ENCODE data around the gene ARRDC2.

DNA sequence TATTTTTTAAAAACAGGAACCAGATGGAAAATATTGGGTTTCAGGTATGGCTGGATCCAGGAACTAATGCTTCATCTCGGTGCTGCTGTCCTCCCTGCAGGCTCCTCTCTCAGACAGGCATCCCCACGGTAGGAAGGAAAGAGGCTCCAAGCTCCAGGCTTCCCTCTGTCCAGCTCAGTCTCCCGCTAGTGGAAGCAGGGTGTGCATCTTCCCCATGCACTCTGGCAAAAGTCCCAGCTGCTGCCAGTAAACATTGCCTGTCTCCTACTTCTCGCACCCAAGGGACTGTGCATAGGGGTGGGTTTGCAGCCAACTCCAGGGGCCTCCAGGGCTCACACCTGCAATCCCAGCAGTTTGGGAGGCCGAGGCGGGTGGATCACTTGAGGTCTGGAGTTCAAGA lies 49.6 kb downstream of the ARRDC2 start:
- TF ChIP-seq, protein P1, sequence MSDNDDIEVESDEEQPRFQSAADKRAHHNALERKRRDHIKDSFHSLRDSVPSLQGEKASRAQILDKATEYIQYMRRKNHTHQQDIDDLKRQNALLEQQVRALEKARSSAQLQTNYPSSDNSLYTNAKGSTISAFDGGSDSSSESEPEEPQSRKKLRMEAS (IDR thresholded peaks at IDR 0.05): no peak
- TF ChIP-seq, protein P2, sequence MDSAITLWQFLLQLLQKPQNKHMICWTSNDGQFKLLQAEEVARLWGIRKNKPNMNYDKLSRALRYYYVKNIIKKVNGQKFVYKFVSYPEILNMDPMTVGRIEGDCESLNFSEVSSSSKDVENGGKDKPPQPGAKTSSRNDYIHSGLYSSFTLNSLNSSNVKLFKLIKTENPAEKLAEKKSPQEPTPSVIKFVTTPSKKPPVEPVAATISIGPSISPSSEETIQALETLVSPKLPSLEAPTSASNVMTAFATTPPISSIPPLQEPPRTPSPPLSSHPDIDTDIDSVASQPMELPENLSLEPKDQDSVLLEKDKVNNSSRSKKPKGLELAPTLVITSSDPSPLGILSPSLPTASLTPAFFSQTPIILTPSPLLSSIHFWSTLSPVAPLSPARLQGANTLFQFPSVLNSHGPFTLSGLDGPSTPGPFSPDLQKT (CRISPR knock-in tag; IDR thresholded peaks at IDR 0.05; ENCODE audit: borderline replicate concordance): no peak
- TF ChIP-seq ELF1 (CRISPR knock-in tag; IDR thresholded peaks at IDR 0.05) (no peak), RBM39 (IDR thresholded peaks at IDR 0.05; ENCODE audit: low read depth, low read length, poor library complexity, severe bottlenecking) (no peak), JUND (CRISPR knock-in tag; IDR thresholded peaks at IDR 0.05) (no peak), MEIS1 (CRISPR knock-in tag; IDR thresholded peaks at IDR 0.05; ENCODE audit: borderline replicate concordance) (no peak), NFKB2 (CRISPR knock-in tag; IDR thresholded peaks at IDR 0.05; ENCODE audit: borderline replicate concordance) (no peak), ZBTB8A (CRISPR knock-in tag; IDR thresholded peaks at IDR 0.05; ENCODE audit: borderline replicate concordance, low read depth) (no peak), BHLHE40 (IDR thresholded peaks at IDR 0.05; ENCODE audit: low read length) (no peak)
- TF ChIP-seq, protein P3, sequence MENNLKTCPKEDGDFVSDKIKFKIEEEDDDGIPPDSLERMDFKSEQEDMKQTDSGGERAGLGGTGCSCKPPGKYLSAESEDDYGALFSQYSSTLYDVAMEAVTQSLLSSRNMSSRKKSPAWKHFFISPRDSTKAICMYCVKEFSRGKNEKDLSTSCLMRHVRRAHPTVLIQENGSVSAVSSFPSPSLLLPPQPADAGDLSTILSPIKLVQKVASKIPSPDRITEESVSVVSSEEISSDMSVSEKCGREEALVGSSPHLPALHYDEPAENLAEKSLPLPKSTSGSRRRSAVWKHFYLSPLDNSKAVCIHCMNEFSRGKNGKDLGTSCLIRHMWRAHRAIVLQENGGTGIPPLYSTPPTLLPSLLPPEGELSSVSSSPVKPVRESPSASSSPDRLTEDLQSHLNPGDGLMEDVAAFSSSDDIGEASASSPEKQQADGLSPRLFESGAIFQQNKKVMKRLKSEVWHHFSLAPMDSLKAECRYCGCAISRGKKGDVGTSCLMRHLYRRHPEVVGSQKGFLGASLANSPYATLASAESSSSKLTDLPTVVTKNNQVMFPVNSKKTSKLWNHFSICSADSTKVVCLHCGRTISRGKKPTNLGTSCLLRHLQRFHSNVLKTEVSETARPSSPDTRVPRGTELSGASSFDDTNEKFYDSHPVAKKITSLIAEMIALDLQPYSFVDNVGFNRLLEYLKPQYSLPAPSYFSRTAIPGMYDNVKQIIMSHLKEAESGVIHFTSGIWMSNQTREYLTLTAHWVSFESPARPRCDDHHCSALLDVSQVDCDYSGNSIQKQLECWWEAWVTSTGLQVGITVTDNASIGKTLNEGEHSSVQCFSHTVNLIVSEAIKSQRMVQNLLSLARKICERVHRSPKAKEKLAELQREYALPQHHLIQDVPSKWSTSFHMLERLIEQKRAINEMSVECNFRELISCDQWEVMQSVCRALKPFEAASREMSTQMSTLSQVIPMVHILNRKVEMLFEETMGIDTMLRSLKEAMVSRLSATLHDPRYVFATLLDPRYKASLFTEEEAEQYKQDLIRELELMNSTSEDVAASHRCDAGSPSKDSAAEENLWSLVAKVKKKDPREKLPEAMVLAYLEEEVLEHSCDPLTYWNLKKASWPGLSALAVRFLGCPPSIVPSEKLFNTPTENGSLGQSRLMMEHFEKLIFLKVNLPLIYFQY (CRISPR knock-in tag; IDR thresholded peaks at IDR 0.05; ENCODE audit: borderline replicate concordance): no peak
- TF ChIP-seq, protein P4, sequence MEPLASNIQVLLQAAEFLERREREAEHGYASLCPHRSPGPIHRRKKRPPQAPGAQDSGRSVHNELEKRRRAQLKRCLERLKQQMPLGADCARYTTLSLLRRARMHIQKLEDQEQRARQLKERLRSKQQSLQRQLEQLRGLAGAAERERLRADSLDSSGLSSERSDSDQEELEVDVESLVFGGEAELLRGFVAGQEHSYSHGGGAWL (CRISPR knock-in tag; IDR thresholded peaks at IDR 0.05): no peak; the same call in 1 of the 2 replicates
